Gastroesophageal sphincter (tissue), 4 donors: ENCODE data around the gene PRKAR1B. TPM values are rescaled to one million over a fixed set of nuclear protein-coding genes. Genes with fewer than 3 reads are reported as not detected.

Source experiments
- ATAC-seq: fragments of 150-250 bp; one replicate; pipeline ENCODE4 v1.9.1; 2016; ENCODE audit warnings: mild to moderate bottlenecking, moderate library complexity
- H3K27ac ChIP-seq, 4 donors: fragments of 200-600 bp; sonication (generic) in 3 of 4; 1 replicate in 3 of 4; 2 replicates in 1 of 4; pipeline ENCODE4 v1.5.1; 2016 to 2019
- H3K27me3 ChIP-seq: fragments of 200-600 bp; sonication (generic); one replicate; pipeline ENCODE4 v1.5.1; 2019
- H3K36me3 ChIP-seq, 2 donors: fragments of 200-600 bp; sonication (generic); one replicate each; pipeline ENCODE4 v1.5.1; 2019; ENCODE audit warnings: control low read depth in 1 of 2
- H3K4me1 ChIP-seq, 3 donors: fragments of 200-600 bp; sonication (generic); 1 replicate in 2 of 3; 2 replicates in 1 of 3; pipeline ENCODE4 v1.5.1; 2016 to 2019; ENCODE audit warnings: control low read depth in 2 of 3
- H3K4me3 ChIP-seq, 2 donors: fragments of 200-600 bp; sonication (generic); one replicate each; pipeline ENCODE4 v1.5.1; 2019; ENCODE audit warnings: mild to moderate bottlenecking in 1 of 2, moderate library complexity in 1 of 2
- H3K9me3 ChIP-seq, 3 donors: fragments of 200-600 bp; sonication (generic); one replicate each; pipeline ENCODE4 v1.5.1; 2017 to 2019; ENCODE audit warnings: control low read depth in 2 of 3
- EP300 ChIP-seq: sonication (generic); formaldehyde crosslinking; IDR thresholded peaks from one replicate; pipeline ENCODE4 v1.6.1; 2017; ENCODE audit warnings: antibody characterized with exemption, mild to moderate bottlenecking
- POLR2A ChIP-seq, 2 donors: fragments of 450-650 bp; IDR thresholded peaks; one replicate each; pipeline ENCODE4 v1.6.1; 2017; ENCODE audit warnings: antibody characterized with exemption in 2 of 2, mild to moderate bottlenecking in 2 of 2, moderate library complexity in 1 of 2
- POLR2AphosphoS5 ChIP-seq: sonication (generic); formaldehyde crosslinking; IDR thresholded peaks from one replicate; pipeline ENCODE4 v1.6.1; 2017; ENCODE audit warnings: antibody characterized with exemption
- WGBS, 2 donors: methylation state at CpG; one replicate each; pipeline ENCODE4 v1.1.5; 2018; ENCODE audit warnings: low coverage in 1 of 2; 5-methylcytosine and 5-hydroxymethylcytosine counted together
- total RNA-seq, 4 donors: library from RNA; depleted of rRNA; stranded (reverse); fragments of >200 nt; gene quantifications; one replicate each; pipeline ENCODE4 v1.1.0, GENCODE V29; 2016
- TF ChIP-seq, protein P1 (sequence below), 4 experiments: fragments of 200-600 bp in 2 of 4; fragments of 450-650 bp in 2 of 4; sonication (generic) in 1 of 4; IDR thresholded peaks; one replicate each; pipeline ENCODE4 v1.5.1; 2017 to 2019; ENCODE audit warnings: antibody characterized with exemption in 4 of 4, mild to moderate bottlenecking in 2 of 4, moderate library complexity in 2 of 4

Gene PRKAR1B
- total RNA-seq, 4 donors from 2014 or later, result 11.6 to 39.1 (median 24.8) TPM

DNA sequence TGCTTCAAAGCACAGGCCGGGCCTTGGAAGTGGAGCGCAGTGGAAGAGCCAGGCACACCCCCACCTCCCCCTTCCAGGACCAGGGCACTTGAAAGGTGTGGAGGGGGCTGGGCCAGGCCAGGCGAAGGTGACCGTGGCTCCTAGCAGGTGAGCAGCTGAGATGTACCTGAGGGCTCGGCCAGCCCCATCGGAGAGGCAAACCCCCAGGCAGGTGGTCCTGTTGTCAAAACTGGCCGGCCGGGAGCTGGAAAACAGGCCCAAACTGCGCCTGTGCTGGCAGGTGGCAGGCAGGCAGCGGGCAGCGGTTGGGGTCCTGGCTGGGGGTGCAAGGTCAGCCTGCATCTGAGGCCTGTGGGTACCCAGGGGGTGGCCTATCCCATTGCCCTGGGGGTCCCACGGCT lies 97.0 kb downstream of the PRKAR1B start:
- Histone ChIP-seq H3K9me3 (peaks cover 0 to 12% (median 0%) of the 10 kb centered on the region in 3 donors), H3K4me3 (no peak overlapping the region), H3K27me3 (no peaks in the 10 kb centered on the region), H3K27ac (no peak overlapping the region), H3K4me1 (no peaks in the 10 kb centered on the region), H3K36me3 (no peaks in the 10 kb centered on the region)
- WGBS, 2 donors, result no CpG with 5 or more reads among the region's 12 CpGs
- TF ChIP-seq, protein P1, sequence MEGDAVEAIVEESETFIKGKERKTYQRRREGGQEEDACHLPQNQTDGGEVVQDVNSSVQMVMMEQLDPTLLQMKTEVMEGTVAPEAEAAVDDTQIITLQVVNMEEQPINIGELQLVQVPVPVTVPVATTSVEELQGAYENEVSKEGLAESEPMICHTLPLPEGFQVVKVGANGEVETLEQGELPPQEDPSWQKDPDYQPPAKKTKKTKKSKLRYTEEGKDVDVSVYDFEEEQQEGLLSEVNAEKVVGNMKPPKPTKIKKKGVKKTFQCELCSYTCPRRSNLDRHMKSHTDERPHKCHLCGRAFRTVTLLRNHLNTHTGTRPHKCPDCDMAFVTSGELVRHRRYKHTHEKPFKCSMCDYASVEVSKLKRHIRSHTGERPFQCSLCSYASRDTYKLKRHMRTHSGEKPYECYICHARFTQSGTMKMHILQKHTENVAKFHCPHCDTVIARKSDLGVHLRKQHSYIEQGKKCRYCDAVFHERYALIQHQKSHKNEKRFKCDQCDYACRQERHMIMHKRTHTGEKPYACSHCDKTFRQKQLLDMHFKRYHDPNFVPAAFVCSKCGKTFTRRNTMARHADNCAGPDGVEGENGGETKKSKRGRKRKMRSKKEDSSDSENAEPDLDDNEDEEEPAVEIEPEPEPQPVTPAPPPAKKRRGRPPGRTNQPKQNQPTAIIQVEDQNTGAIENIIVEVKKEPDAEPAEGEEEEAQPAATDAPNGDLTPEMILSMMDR (IDR thresholded peaks at IDR 0.05), result no peak
- TF ChIP-seq EP300, result no peak
- TF ChIP-seq POLR2A (IDR thresholded peaks at IDR 0.05), result no peak
- TF ChIP-seq POLR2AphosphoS5, result no peak
- no peak for ATAC-seq

DNA sequence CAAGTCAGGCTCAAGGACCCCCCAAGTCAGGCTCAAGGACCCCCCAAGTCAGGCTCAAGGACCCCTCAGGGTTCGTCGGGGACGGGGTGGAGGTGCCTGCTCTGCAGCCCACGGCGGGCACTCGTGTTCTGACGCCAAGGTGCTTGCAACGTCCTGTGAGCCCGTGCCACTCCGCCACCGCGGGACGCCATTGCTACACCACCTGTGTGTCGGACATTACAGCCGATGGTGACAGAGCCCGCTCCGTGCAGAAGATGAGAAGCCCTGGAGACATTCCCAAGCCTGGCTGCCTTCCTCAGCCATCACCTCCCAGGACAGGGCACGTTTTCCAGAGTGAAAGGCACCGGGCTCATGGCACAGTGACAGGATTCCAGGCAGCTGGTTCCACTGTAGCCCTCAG lies 98.3 kb downstream of the PRKAR1B start:
- peaks cover 0 to 20% (median 0%) of the 10 kb centered on the region in 3 donors for H3K9me3 ChIP-seq
- no CpG with 5 or more reads among the region's 19 CpGs for WGBS, 2 donors
- no peak for ATAC-seq
- no peak overlapping the region for H3K4me3 ChIP-seq
- no peaks in the 10 kb centered on the region for H3K4me1 ChIP-seq
- H3K36me3 ChIP-seq, result no peaks in the 10 kb centered on the region
- no peak overlapping the region for H3K27ac ChIP-seq
- TF ChIP-seq POLR2AphosphoS5 (no peak), POLR2A (IDR thresholded peaks at IDR 0.05) (no peak), EP300 (no peak)
- TF ChIP-seq, protein P1 (IDR thresholded peaks at IDR 0.05), result no peak
- H3K27me3 ChIP-seq, result no peaks in the 10 kb centered on the region

DNA sequence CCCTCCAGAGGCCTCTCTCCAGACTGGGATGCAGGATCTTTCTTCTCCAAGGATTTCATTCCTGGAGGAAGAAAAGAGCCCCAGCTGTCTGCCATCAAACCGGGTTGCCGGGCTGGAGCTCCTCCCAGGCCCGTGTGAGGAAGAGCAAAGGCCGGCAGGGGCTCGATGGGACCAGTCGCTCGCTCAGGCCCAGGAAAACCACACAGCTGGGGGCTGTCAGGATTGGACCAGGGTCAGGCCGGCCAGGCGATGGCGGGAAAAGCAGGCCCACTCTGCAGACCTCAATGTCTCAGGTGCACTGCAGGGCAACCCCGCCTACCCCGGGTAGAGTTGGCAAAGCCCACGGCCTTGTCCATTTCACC lies 98.7 kb downstream of the PRKAR1B start:
- WGBS, 2 donors, result 73% methylated on average over 4 of the region's 13 CpGs; no CpG with 5 or more reads in 1 of the 2 donors
- TF ChIP-seq EP300, result no peak
- TF ChIP-seq POLR2AphosphoS5, result no peak
- TF ChIP-seq, protein P1 (IDR thresholded peaks at IDR 0.05), result no peak
- TF ChIP-seq POLR2A (IDR thresholded peaks at IDR 0.05), result no peak
- ATAC-seq, result no peak
- Histone ChIP-seq H3K36me3 (no peaks in the 10 kb centered on the region), H3K4me1 (no peaks in the 10 kb centered on the region), H3K27me3 (no peaks in the 10 kb centered on the region), H3K4me3 (no peak overlapping the region), H3K27ac (no peak overlapping the region), H3K9me3 (peaks cover 0 to 20% (median 0%) of the 10 kb centered on the region in 3 donors)

DNA sequence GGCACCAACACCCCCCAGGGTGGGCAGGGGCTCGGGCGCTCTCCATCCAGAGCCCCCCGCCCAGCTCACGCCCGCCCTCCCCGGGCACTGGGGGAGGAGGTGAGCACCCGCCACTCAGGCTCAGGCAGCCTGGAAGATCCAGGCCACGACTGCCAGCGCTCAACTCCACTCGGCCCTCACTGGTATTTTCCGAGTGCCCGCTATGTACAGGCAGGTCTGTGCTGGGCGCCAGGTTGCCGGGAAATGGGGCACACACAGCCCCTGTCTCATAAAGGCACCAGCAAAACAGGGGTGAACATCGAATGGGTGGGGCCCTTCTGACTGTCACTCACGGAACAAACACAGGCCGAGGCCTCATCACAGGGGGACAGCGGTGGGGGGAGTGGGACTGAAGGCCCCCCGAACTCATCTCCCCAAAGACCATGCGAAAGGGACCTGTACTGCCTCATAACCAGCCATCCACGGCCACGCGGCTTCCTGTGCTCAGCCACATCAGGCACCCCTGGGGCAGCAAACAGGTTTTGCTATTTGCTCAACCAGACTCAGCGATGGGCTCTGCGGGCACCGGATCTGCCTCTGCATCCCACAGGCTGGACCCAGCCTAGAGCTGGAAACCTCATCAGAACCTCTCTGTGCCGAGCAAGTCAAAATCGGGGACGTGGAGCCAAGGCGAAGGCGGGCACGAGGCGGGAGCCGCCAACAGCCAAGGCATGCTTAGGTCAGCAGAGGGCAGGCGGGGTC lies 99.2 kb downstream of the PRKAR1B start:
- no peak for ATAC-seq
- Histone ChIP-seq H3K4me1 (no peaks in the 10 kb centered on the region), H3K27ac (no peak overlapping the region), H3K4me3 (no peak overlapping the region), H3K27me3 (no peaks in the 10 kb centered on the region), H3K9me3 (peaks cover 0 to 20% (median 0%) of the 10 kb centered on the region in 3 donors), H3K36me3 (no peaks in the 10 kb centered on the region)
- WGBS, 2 donors, result 40% methylated on average over 4 of the region's 35 CpGs; no CpG with 5 or more reads in 1 of the 2 donors
- TF ChIP-seq, protein P1 (IDR thresholded peaks at IDR 0.05), result no peak
- no peak for TF ChIP-seq POLR2A (IDR thresholded peaks at IDR 0.05)
- no peak for TF ChIP-seq EP300
- TF ChIP-seq POLR2AphosphoS5, result no peak

DNA sequence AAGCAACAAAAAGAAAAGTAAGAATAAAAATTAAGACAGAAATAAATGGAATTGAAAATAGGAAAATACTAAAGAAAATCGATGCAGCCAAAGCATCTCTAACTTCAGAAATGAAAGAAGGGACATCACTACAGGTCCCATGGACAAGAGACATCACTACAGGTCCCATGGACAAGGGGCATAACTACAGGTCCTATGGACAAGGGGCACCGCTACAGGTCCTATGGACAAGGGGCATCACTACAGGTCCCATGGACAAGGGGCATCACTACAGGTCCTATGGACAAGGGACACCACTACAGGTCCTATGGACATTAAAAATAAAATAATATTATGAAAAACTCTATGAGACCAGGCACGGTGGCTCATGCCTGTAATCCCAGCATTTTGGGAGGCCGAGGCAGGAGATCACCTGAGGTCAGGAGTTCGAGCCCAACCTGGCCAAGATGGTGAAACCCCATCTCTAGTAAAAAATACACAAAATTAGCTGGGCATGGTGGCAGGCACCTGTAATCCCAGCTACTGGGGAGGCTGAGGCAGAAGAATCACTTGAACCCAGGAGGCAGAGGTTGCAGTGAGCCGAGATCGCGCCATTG lies 101.6 kb downstream of the PRKAR1B start:
- no peak overlapping the region for H3K27ac ChIP-seq
- no peak overlapping the region for H3K4me3 ChIP-seq
- no peaks in the 10 kb centered on the region for H3K36me3 ChIP-seq
- H3K9me3 ChIP-seq, result peaks cover 0 to 27% (median 0%) of the 10 kb centered on the region in 3 donors
- H3K4me1 ChIP-seq, result no peaks in the 10 kb centered on the region
- ATAC-seq, result no peak
- H3K27me3 ChIP-seq, result no peaks in the 10 kb centered on the region
- 100% methylated on average over 5 to 8 of the region's 8 CpGs for WGBS, 2 donors
- TF ChIP-seq POLR2AphosphoS5 (no peak), POLR2A (IDR thresholded peaks at IDR 0.05) (no peak)
- TF ChIP-seq, protein P1 (IDR thresholded peaks at IDR 0.05), result no peak
